Ishikawa (cell line): ENCODE results near the gene PANK3.

Source experiments
- CEBPB ChIP-seq: IDR thresholded peaks from 2 replicates; pipeline ENCODE4 v1.6.1; 2012
- CREB1 ChIP-seq: IDR thresholded peaks from 2 replicates; pipeline ENCODE4 v1.6.1; 2012; ENCODE audit warnings: low read depth
- EGR1 ChIP-seq: IDR thresholded peaks from 2 replicates; pipeline ENCODE4 v1.6.1; 2012
- EP300 ChIP-seq: IDR thresholded peaks from 2 replicates; pipeline ENCODE4 v1.6.1; 2012; ENCODE audit warnings: borderline replicate concordance
- FOXM1 ChIP-seq: IDR thresholded peaks from 2 replicates; pipeline ENCODE4 v1.6.1; 2012; ENCODE audit warnings: low read depth, borderline replicate concordance
- NFIC ChIP-seq: IDR thresholded peaks from 2 replicates; pipeline ENCODE4 v1.6.1; 2012
- RAD21 ChIP-seq: IDR thresholded peaks from 2 replicates; pipeline ENCODE4 v1.6.1; 2012; ENCODE audit warnings: low read depth
- TAF1 ChIP-seq: IDR thresholded peaks from 2 replicates; pipeline ENCODE4 v1.6.1; 2012; ENCODE audit warnings: low read depth, mild to moderate bottlenecking
- TCF12 ChIP-seq: IDR thresholded peaks from 2 replicates; pipeline ENCODE4 v1.6.1; 2012; ENCODE audit warnings: low read depth
- TEAD4 ChIP-seq: IDR thresholded peaks from 2 replicates; pipeline ENCODE4 v1.6.1; 2012
- YY1 ChIP-seq: IDR thresholded peaks from 2 replicates; pipeline ENCODE4 v1.6.1; 2012; ENCODE audit warnings: low read depth
- ZBTB7A ChIP-seq: IDR thresholded peaks from 2 replicates; pipeline ENCODE4 v1.6.1; 2012; ENCODE audit warnings: low read depth
- TF ChIP-seq, protein P1 (sequence below): IDR thresholded peaks from 2 replicates; pipeline ENCODE4 v1.6.1; 2012
- TF ChIP-seq, protein P2 (sequence below): IDR thresholded peaks from 2 replicates; pipeline ENCODE4 v1.6.1; 2012; ENCODE audit warnings: low read depth, mild to moderate bottlenecking
- TF ChIP-seq, protein P3 (sequence below): IDR thresholded peaks from 2 replicates; pipeline ENCODE4 v1.6.1; 2012

PANK3 gene

DNA sequence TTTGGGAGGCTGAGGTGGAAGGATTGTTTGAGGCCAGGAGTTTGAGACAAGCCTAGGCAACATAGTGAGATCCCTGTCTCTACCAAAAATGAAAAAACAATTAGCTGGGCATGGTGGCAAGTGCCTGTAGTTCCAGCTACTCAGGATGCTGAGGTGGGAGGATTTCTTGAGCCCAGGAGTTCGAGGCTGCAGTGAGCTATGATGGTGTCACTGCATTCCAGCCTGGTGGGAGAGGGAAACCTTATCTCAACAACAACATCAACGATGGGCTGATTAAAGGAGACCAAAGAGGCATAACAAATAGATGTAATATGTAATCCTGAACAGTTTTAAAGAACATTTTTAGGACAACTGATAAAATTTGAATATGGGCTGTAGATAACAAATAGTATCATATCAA, 34.2 kb upstream of the PANK3 start:
- TF ChIP-seq TEAD4 (no peak), NFIC (no peak), EGR1 (no peak), CEBPB (no peak), RAD21 (no peak), CREB1 (no peak), FOXM1 (no peak), ZBTB7A (no peak)
- TF ChIP-seq, protein P1, sequence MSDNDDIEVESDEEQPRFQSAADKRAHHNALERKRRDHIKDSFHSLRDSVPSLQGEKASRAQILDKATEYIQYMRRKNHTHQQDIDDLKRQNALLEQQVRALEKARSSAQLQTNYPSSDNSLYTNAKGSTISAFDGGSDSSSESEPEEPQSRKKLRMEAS, result no peak
- TF ChIP-seq, protein P2, sequence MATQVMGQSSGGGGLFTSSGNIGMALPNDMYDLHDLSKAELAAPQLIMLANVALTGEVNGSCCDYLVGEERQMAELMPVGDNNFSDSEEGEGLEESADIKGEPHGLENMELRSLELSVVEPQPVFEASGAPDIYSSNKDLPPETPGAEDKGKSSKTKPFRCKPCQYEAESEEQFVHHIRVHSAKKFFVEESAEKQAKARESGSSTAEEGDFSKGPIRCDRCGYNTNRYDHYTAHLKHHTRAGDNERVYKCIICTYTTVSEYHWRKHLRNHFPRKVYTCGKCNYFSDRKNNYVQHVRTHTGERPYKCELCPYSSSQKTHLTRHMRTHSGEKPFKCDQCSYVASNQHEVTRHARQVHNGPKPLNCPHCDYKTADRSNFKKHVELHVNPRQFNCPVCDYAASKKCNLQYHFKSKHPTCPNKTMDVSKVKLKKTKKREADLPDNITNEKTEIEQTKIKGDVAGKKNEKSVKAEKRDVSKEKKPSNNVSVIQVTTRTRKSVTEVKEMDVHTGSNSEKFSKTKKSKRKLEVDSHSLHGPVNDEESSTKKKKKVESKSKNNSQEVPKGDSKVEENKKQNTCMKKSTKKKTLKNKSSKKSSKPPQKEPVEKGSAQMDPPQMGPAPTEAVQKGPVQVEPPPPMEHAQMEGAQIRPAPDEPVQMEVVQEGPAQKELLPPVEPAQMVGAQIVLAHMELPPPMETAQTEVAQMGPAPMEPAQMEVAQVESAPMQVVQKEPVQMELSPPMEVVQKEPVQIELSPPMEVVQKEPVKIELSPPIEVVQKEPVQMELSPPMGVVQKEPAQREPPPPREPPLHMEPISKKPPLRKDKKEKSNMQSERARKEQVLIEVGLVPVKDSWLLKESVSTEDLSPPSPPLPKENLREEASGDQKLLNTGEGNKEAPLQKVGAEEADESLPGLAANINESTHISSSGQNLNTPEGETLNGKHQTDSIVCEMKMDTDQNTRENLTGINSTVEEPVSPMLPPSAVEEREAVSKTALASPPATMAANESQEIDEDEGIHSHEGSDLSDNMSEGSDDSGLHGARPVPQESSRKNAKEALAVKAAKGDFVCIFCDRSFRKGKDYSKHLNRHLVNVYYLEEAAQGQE, result no peak

DNA sequence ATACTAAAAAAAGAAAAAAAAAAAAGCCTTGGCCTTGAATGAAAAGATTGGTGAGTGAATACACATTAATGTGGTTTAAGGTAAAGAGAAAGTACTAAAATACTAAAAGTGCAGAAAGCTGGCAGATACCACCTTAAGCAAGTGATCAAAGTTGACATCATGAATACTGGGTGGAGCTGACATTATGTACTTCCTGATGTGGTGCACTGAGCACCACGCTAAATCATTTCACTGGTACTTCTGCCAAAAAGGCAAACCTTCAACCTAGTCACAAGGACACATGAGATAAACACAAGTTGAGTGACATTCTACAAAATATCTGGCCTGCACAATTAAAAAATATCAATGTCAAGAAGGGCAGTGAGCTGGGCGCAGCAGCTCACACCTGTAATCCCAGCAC, 33.8 kb upstream of the PANK3 start:
- no peak for TF ChIP-seq CREB1

DNA sequence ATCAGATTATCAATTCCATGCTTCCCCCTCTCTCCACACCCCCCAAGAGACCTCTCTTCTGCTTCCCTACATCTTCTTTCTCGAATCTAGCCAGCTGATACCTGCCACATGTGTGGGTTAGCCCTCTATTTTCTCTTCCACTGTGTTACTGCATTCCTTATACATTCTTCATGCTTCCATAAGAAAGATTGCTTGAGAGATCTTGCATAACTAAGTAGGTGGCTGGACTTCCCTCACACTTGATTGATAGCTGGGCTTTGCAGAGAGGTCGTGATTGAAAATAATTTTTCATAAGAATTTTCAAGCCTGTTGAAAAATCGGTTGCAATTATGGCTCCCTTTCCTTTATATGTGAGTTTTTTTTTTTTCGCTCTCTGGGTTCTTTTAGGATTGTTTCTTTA, 33.0 kb upstream of the PANK3 start:
- TF ChIP-seq YY1 (no peak), CREB1 (no peak), NFIC (no peak), CEBPB (no peak), TAF1 (no peak), TEAD4 (no peak), FOXM1 (no peak)

DNA sequence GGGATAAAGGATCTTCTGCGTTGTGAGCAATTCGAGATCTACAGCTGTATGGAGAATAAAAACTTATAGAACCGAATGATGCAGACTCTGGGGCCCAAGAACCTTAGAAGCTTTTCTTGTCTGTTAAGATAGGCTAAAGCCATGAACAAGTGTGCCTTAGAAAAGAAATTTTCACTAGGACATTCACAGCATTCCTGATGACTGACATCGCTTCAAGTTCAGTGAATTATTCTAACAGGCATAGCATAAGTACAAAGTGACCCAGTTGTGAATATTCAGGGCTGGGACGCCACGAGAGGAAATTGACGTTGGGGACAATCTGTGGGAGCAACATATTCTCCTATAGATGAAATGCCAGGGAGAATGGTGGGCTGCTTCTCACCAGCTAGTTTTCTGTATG, 32.0 kb upstream of the PANK3 start:
- TF ChIP-seq TEAD4, result peak; percentile 52; the same call in 1 of the 2 replicates
- TF ChIP-seq YY1, result no peak

DNA sequence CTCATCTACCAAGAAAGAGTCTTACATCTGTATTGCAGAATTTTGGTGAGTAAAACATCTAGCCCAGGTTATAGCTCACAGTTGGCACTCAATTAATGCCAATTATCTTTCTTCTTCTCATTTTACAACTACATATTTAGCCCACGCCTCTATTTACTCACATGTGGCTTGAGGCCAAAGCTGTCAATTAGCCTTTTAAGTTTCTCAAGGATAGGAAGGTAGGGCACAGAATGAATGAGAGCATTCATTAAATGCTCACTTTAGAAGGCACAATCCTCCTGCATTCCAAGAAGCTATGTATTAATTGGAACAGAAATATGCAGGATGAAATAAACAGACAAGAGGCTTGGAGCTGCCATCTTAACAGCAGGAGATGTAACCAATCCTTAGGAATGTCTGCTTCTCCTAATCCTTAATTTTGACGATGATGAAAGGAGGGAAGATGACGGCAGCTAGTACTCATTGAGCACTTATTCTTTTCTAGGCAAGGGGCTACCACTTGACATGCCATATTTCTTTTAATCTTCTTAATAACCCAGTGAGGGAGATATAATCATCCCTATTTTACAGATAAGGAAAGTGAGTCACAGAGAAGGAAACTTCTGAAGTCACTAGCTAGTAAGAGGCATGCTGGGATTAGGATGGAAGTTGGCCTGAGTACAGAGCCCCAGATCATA, 30.8 kb upstream of the PANK3 start:
- no peak for TF ChIP-seq ZBTB7A
- peak; percentile 33; the same call in 1 of the 2 replicates for TF ChIP-seq NFIC

DNA sequence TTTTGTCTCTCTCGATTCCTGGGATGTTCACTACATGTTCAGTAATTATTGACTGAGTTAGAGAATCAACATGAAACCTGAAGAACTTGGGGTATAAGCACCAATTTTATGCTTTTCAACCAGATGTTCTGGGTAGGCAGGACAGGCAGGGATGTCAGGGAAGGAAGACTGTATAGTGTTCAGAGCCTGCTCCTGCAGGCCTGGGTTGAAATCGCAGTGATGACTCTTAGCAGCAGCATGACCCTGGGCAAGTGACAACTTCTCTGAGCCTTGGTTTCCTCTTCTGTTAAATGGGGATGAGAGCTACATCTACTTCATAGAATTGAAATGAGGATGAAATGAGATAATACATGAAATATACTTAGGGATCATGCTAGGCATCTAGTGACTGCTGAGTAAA, 29.7 kb upstream of the PANK3 start:
- TF ChIP-seq TEAD4 (no peak), YY1 (no peak), FOXM1 (no peak)

DNA sequence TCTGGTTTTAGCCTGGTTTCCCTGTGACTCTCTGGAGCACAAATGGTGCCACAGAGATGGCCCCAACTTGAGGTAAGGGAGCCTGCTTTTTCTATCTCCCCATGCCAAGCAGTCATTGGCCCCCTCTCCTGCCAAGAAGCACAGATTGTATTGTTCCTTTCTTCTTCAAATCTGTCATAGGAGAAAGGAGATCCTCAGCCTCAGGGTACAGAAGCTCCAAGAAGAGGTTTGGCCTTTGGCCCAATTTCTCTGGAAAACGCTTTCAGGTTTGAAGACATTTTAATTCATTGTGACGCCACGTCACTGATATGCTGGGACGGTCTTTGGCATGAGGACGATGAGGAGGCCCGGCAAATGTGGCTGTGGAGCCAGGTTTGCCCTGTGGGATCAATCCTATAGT, 29.2 kb upstream of the PANK3 start:
- no peak for TF ChIP-seq NFIC
- no peak for TF ChIP-seq FOXM1
- no peak for TF ChIP-seq TAF1
- TF ChIP-seq TCF12, result no peak
- TF ChIP-seq EGR1, result no peak
- no peak for TF ChIP-seq RAD21
- TF ChIP-seq, protein P1, result no peak
- TF ChIP-seq CEBPB, result no peak
- no peak for TF ChIP-seq TEAD4
- TF ChIP-seq CREB1, result no peak
- TF ChIP-seq YY1, result no peak
- TF ChIP-seq, protein P2, result no peak
- no peak for TF ChIP-seq ZBTB7A
- TF ChIP-seq, protein P3, sequence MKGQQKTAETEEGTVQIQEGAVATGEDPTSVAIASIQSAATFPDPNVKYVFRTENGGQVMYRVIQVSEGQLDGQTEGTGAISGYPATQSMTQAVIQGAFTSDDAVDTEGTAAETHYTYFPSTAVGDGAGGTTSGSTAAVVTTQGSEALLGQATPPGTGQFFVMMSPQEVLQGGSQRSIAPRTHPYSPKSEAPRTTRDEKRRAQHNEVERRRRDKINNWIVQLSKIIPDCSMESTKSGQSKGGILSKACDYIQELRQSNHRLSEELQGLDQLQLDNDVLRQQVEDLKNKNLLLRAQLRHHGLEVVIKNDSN, result no peak
- no peak for TF ChIP-seq EP300

DNA sequence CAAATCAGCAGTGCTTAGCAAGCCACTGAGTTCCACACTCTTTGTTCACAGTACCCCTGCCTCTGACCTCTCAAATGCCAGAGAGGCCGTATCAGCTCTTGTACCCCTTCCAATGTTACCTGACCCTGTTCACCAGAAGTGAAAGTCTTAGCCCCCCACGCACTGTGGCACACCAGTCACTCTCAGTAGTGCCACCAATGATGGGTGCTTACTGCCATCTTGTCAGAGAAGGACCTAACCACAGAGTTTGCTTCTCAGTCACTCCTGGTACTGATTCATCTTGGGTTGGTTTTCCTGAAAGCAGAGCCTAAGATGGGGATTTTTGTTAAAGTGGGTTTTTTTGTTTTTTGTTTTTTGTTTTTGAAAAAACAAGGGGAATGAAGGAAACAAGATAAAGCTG, 28.8 kb upstream of the PANK3 start:
- TF ChIP-seq NFIC (no peak), ZBTB7A (no peak), TAF1 (no peak), CREB1 (no peak), YY1 (no peak), TEAD4 (no peak), EP300 (no peak), FOXM1 (no peak), RAD21 (no peak), CEBPB (no peak), TCF12 (no peak), EGR1 (no peak)
- TF ChIP-seq, protein P1, result no peak
- TF ChIP-seq, protein P2, result no peak
- TF ChIP-seq, protein P3, result no peak
